Parathyroid adenoma (tissue), 2 donors: Measurements from ENCODE around the gene MCTP2.

Experiments
- H2AFZ ChIP-seq: fragments of 300-600 bp; sonication (generic); one replicate; pipeline ENCODE4 v1.7.0; 2017; ENCODE audit warnings: antibody characterized with exemption, mild to moderate bottlenecking
- H3K27ac ChIP-seq: fragments of 300-600 bp; sonication (generic); one replicate; pipeline ENCODE4 v1.7.0; 2017
- H3K27me3 ChIP-seq: fragments of 300-600 bp; sonication (generic); one replicate; pipeline ENCODE4 v1.7.0; 2017; ENCODE audit warnings: low read length; ENCODE audit not compliant: control insufficient read depth, insufficient read depth
- H3K36me3 ChIP-seq: fragments of 300-600 bp; sonication (generic); one replicate; pipeline ENCODE4 v1.7.0; 2017; ENCODE audit warnings: low read length; ENCODE audit not compliant: control insufficient read depth, insufficient read depth
- H3K4me1 ChIP-seq: fragments of 300-600 bp; sonication (generic); one replicate; pipeline ENCODE4 v1.7.0; 2017; ENCODE audit warnings: control low read depth
- H3K4me2 ChIP-seq: fragments of 300-600 bp; sonication (generic); one replicate; pipeline ENCODE4 v1.7.0; 2017; ENCODE audit warnings: low read length
- H3K4me3 ChIP-seq: fragments of 300-600 bp; sonication (generic); one replicate; pipeline ENCODE4 v1.7.0; 2017; ENCODE audit warnings: low read depth, low read length
- H3K79me2 ChIP-seq: fragments of 300-600 bp; sonication (generic); one replicate; pipeline ENCODE4 v1.7.0; 2017; ENCODE audit warnings: control low read depth
- H3K9ac ChIP-seq: fragments of 300-600 bp; sonication (generic); one replicate; pipeline ENCODE4 v1.7.0; 2017; ENCODE audit warnings: mild to moderate bottlenecking
- H3K9me3 ChIP-seq: fragments of 300-600 bp; sonication (generic); one replicate; pipeline ENCODE4 v1.7.0; 2017; ENCODE audit warnings: low read length; ENCODE audit not compliant: control insufficient read depth
- CTCF ChIP-seq: fragments of 300-600 bp; sonication (generic); IDR thresholded peaks from one replicate; pipeline ENCODE4 v1.7.0; 2017; ENCODE audit warnings: antibody characterized with exemption, mild to moderate bottlenecking
- donor health status: primary hyperparathyroidism.

MCTP2 gene

GRCh38 chr15:94193906-94194305 lies 37.5 kb upstream of the MCTP2 start:
- no peak overlapping the region for H3K27ac ChIP-seq

GRCh38 chr15:94196531-94196930 lies 34.8 kb upstream of the MCTP2 start:
- no peak overlapping the region for H3K4me2 ChIP-seq
- H3K27me3 ChIP-seq: no peaks in the 10 kb centered on the region
- H3K9me3 ChIP-seq: no peaks in the 10 kb centered on the region
- no peaks in the 10 kb centered on the region for H3K79me2 ChIP-seq
- no peaks in the 10 kb centered on the region for H3K36me3 ChIP-seq
- no peak overlapping the region for H2AFZ ChIP-seq
- H3K9ac ChIP-seq: no peak overlapping the region
- no peak overlapping the region for H3K27ac ChIP-seq
- no peak for TF ChIP-seq CTCF
- no peaks in the 10 kb centered on the region for H3K4me1 ChIP-seq
- no peak overlapping the region for H3K4me3 ChIP-seq

More at GRCh38 chr15:94193906-94194305, 37.5 kb upstream of the MCTP2 start:
- Histone ChIP-seq H3K4me2 (no peak overlapping the region), H3K27me3 (no peaks in the 10 kb centered on the region), H3K9me3 (no peaks in the 10 kb centered on the region), H2AFZ (no peak overlapping the region), H3K4me1 (no peaks in the 10 kb centered on the region), H3K36me3 (no peaks in the 10 kb centered on the region), H3K9ac (no peak overlapping the region), H3K79me2 (no peaks in the 10 kb centered on the region), H3K4me3 (no peak overlapping the region)
- TF ChIP-seq CTCF: no peak

GRCh38 chr15:94198633-94199032 lies 32.7 kb upstream of the MCTP2 start:
- H3K27me3 ChIP-seq: no peaks in the 10 kb centered on the region
- no peaks in the 10 kb centered on the region for H3K36me3 ChIP-seq
- H3K4me1 ChIP-seq: no peaks in the 10 kb centered on the region
- no peak overlapping the region for H3K4me2 ChIP-seq
- H3K9me3 ChIP-seq: no peaks in the 10 kb centered on the region
- no peak overlapping the region for H2AFZ ChIP-seq
- no peak overlapping the region for H3K4me3 ChIP-seq
- no peak overlapping the region for H3K9ac ChIP-seq
- no peak for TF ChIP-seq CTCF
- no peaks in the 10 kb centered on the region for H3K79me2 ChIP-seq
- no peak overlapping the region for H3K27ac ChIP-seq

GRCh38 chr15:94199725-94200124 lies 31.6 kb upstream of the MCTP2 start:
- Histone ChIP-seq H3K27me3 (no peaks in the 10 kb centered on the region), H3K9ac (no peak overlapping the region), H3K27ac (no peak overlapping the region), H3K4me3 (no peak overlapping the region), H3K4me2 (no peak overlapping the region), H2AFZ (no peak overlapping the region), H3K9me3 (no peaks in the 10 kb centered on the region), H3K36me3 (no peaks in the 10 kb centered on the region), H3K4me1 (no peaks in the 10 kb centered on the region), H3K79me2 (no peaks in the 10 kb centered on the region)
- TF ChIP-seq CTCF: no peak

- Histone ChIP-seq H3K36me3 (no peaks in the 10 kb centered on the region), H2AFZ (no peak overlapping the region), H3K4me2 (no peak overlapping the region), H3K27ac (no peak overlapping the region), H3K27me3 (no peaks in the 10 kb centered on the region), H3K4me3 (no peak overlapping the region), H3K4me1 (no peaks in the 10 kb centered on the region), H3K79me2 (no peaks in the 10 kb centered on the region), H3K9ac (no peak overlapping the region), H3K9me3 (no peaks in the 10 kb centered on the region)
- no peak for TF ChIP-seq CTCF
These were observed 28.1 kb upstream of the MCTP2 start for GRCh38 chr15:94203306-94203705.
